Raji (cell line): ENCODE measurements around the gene BCKDHB.

Experiments
- POLR2A ChIP-seq: IDR thresholded peaks from 2 replicates; pipeline ENCODE4 v1.6.1; 2011; ENCODE audit warnings: low read depth, low read length, control low read depth; ENCODE audit not compliant: insufficient read depth

The BCKDHB gene

DNA sequence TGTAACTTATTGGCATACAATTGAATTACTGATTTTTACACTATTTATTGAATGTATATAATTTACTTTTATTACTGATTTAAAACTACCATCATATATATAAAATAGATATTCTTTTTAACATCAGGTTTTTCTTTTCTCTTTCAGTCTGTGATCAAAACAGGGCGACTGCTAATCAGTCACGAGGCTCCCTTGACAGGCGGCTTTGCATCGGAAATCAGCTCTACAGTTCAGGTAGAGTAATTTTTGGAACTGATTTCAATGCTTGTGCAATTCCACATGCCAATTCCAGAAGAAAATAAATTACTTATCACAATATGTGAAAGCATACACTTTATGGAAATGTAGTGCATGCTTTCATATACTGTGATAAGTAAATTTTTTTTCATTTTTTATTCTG is 166.5 kb downstream of the BCKDHB start:
- no peak for TF ChIP-seq POLR2A

DNA sequence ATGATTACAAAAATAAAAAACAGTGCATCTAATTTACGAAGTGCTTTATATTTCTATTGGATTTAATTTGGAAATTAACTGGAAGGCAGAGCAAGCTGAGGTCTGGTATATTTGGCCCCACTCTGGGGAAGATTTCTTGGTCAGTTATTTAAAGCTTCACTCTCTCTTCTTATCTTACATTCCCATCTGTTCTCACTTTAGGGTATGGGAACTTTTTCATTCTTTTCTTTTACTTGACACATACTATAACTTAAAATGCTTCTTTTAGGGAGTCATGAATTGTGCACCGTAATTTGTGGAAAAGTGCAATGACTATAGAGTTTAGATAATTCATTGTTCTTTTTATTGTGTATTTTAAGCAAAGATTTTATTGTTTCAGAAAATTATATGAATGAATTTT is 170.4 kb downstream of the BCKDHB start:
- no peak for TF ChIP-seq POLR2A

DNA sequence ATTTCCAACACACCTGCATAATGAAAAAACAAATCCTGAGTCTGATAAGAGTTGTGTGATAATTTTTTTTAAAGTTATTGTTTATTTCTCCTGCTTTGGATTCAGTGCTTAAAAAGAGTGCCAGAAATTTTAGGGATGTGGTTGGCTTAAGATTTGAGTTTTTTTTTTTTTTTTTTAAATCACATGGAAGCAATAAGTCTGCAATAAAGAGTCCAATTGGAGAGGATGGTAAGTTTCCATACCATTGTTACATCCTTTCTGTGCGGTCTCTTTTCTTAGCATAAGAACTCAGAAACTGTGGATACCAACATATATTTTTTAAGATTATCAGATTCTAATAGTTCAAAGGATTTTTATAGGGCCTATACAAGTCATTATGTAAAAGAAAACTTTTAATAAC is 171.0 kb downstream of the BCKDHB start:
- TF ChIP-seq POLR2A = no peak

DNA sequence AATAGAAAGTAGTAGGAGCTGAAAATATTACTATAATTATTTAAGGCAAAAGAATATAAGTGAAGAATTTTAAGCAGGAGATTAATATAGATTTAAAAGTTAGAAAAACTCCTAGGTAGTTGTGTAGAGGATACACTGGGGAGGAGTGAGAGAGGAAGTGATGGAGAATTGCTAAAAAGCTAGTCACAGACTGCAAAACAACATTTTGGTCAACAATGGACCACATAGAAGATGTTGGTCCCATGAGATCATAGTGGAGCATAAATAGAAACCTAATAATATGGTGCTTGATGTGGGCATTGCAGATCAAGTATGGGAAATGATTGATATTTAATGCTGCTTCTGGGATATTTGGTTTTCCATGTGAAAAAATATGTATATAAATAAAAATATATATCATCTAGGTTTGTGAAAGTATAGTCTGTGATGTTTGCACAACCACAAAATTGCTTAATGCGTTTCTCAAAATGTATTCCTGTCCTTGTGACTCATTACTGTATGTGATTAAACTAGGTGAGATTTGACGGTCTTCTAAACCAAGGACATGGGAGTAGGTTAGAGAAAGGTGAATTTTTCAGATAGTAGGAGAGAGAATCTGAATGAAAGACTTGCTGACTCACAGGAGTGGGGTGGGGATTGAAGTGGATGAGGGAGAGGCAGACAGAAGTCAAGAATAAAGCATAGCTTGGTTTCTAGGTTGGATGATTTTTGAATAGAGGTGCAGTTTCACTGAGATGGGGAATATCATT is 174.0 kb downstream of the BCKDHB start:
- no peak for TF ChIP-seq POLR2A

DNA sequence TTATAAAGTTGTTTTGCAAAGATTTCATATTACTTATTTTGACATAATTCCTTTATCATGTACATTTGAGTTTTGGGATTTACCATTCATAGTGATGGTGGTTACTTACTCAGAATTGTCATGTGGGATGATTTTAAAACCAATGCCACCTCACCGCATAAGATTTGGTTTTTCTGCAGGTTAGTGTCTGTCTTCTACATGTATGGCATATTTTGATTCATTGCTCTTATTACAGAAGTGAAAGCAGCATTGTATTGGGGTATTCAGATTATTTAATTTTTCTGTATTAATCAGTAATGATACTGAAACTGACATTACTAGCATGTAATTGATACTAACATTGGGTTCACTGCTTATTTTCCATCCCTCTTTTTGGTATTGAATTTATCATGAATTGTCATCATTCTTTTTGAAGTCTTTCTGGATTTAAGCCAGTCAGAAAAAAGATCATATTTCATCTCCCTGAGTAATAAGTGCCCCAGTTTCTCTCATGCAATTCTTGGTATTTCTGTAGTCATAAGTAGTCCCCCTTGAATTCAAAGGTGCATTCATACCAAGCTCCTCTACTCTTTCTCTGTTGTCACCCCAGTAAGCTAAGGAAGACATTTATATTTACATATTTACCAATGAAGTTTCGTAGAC is 176.6 kb downstream of the BCKDHB start:
- no peak for TF ChIP-seq POLR2A

DNA sequence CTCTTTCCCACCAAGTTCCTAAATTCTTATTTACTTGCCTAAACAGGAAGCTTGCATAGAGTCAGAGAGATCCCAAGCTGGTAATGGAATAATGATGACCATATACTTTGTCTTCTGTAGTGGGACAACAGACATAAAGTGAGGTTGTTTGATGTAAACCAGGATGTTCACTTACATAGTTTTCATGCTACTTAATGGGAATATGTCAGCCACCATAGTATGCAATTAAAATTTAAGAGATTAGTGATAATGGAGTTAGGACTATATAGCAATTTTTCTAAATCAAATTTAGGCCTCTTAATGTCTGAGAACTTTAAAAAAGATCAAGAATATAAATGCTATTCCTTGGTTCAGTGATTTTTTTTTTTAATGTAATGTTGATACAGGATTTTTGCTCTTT is 180.6 kb downstream of the BCKDHB start:
- no peak for TF ChIP-seq POLR2A

DNA sequence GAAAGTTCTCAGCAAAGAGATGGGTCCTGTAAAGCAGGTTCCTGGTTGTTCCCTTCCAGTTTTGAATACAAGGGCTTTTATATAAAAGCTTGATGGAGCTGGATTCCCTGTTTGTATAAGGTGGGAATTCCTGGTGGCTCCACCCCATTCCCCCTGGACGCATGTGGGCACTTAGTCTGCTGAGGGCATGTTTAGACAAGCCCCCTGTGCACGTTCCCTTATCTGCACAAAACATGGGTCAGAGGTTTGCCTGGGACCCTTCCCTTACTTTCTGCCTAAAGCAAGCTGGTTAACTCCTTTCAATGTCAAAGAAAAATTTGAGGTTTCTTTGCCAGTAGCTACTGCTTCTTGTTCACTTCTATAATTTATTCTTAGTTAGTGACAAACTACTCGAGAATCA is 181.1 kb downstream of the BCKDHB start:
- no peak for TF ChIP-seq POLR2A

DNA sequence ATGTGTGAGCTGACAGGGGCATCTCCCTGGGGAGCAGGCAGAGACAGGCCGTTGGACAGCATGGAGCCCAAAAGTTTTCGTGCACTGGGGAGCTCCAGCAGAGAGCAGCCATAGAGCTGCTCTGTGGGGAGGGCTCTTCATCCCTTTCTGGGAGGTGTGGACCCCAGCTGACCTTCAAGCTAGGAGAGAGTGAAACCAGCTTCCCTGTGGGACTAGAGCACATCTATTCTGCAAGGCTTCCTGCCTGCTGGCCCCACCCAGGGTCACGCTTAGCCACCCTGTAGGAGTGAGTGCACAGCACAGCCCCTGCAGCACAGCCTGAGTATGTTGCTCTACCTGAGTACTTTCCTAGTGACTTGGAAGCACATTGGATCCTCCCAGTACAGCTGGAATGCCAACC is 183.3 kb downstream of the BCKDHB start:
- TF ChIP-seq POLR2A = no peak

DNA sequence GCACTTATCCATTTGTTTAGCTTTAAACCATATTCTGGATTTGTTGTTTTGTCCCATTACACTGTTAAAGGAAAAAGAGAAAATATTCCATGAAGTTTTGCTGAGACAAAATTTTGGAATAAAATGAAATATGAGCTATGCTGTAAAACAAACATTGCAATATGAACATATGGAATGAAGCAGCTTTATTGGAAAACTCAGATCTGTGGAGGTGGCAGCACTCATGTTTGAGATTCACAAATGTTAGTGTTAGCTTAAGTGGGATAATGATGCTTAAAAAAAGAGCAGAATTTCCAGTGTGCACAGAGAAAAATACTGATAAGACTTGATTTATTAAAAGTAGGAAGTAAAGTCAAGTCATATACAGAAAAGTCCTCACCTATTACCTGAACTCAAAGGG is 196.2 kb downstream of the BCKDHB start:
- TF ChIP-seq POLR2A = no peak

DNA sequence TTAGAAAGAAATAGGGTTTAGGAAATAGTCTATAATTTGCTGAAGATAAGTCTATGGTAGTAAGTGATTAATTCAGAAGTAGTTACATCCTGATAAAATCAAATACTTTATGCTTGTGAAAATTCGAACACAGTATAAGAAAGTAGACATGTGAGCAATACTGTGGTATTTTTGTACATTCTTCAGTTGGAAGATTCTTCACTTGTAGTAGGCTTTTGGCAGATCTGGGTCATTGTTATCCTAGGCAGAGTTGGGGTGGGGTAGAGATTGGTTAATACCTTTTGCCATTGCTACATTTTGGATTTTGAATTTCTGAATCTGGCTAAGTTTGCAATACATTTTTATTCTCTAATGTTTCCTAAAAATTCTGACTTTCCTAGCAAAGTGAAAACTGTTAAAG is 197.5 kb downstream of the BCKDHB start:
- no peak for TF ChIP-seq POLR2A

DNA sequence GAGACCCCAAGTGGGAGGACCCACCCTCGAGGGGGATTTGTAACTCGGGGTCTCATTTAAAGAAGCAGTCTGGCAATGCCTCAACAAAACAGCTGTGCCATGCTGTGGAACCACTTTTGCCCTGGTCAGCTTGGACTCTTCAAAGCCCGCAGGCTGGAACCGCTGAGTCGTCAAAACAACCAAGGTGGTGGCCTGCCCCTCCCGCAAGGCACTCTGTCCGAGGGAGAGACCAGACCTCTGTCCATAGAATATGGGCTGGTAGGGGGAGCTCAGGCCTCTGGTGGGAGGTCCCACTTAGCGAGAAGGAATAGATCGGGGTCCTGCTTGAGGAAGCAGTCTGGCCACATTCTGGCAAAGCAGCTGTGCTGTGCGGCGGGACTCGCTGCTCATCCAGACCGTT is 208.1 kb downstream of the BCKDHB start:
- TF ChIP-seq POLR2A = no peak

DNA sequence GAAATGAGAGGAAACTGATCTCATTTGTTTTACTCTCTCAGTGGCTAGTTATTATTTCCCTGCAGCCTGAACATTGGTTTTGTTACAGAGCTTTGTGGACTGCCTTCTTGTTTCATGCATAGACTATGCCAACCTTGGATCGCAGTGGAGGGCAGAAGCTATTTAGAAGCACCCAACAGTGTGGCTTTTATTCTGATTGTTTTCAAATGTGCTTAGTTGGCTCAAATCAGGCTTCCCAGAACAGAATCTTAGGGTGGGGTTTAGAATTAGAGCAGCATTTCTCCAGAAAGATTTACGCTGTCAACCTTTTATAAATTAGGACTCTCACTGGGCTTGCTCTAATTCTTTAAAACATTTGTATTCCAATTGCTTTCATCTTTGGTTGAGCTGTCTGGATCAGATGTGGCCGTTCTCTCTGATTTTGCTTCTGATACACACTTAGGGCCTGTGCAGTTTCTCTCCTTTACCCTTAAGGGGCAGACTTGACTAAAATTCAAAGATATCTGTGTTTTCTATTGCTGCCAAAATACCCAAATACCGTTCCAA is 210.3 kb downstream of the BCKDHB start:
- no peak for TF ChIP-seq POLR2A

DNA sequence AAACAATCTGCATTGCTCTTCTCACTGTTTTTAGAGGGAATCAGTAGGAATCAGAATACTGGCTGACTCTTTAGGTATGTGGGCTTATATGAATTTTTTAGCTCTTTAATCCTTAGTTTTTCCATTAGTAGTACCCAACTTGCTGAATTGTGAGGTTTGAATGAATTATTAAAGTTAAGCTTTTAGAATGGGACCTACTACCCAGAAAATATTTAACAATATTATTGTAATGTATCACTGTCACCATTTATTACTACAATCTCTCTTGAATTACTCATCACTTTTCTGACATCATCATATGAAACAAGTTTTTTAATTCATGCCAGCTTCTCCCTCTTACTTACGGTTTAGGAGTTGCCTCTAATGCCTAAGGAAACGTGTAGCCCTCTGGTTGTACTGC is 212.7 kb downstream of the BCKDHB start:
- TF ChIP-seq POLR2A = no peak

DNA sequence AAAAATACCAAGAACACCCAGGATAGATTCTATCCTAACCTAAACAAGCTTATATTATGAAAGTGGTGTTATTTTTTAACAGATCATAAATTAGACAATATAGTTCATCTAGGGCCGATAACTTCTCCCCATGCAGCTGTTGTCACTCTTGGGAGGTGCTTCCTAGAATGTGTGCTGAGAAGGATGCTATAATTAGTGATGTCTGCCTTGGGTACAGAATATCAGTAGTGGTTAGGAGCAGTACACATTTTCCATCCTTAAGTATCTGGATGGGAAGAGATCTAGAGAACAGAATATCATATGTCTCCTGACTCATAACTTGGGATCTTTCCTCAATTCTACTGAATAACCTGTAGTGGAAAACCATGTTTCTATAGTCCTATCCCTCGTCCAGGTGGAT is 214.5 kb downstream of the BCKDHB start:
- no peak for TF ChIP-seq POLR2A

DNA sequence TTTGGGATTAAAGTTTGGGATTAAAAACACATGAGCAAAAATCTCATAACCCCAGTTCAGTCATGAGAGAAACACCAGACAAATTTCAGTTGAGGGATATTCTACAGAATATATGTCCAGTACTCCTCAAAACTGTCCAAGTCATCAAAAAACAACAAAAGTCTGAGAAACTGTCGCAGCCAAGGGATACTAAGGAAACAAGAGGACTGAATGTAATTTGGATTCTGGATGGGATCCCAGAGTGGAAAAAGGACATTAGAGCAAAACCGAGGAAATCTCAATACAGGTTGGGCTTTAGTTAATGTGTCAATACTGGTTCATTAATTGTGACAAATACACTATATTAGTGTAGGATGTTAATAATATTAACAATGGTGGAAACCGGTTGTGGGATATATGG is 219.3 kb downstream of the BCKDHB start:
- no peak for TF ChIP-seq POLR2A

DNA sequence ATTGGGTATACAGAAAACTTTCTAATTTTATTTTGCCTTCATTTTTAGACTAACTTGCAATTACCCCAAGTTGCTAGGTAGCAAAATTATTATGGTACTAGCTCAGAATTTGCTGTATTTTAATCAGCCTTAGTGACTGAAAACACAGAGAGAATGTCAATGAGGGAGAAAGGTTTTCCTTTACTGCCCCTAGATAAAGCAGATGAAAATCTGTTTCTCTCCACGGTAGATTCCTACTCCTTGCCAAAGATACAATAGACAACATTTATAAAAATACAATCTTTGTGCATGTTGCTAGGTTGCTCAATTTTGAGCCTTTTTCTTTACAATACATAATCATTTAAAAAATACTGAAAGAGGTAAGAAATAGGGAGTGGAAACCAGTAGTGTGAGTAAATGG is 222.2 kb downstream of the BCKDHB start:
- no peak for TF ChIP-seq POLR2A
